NCI-H2107 treated with DMSO at 0.1 percent for 48 hours (cell line): ENCODE measurements around the gene SDF4.

Experiments
- DNase-seq: peaks from one replicate; lab custom pipeline; 2025; ENCODE audit not compliant: unreplicated experiment; lab: John Stamatoyannopoulos, UW

Gene SDF4

DNA sequence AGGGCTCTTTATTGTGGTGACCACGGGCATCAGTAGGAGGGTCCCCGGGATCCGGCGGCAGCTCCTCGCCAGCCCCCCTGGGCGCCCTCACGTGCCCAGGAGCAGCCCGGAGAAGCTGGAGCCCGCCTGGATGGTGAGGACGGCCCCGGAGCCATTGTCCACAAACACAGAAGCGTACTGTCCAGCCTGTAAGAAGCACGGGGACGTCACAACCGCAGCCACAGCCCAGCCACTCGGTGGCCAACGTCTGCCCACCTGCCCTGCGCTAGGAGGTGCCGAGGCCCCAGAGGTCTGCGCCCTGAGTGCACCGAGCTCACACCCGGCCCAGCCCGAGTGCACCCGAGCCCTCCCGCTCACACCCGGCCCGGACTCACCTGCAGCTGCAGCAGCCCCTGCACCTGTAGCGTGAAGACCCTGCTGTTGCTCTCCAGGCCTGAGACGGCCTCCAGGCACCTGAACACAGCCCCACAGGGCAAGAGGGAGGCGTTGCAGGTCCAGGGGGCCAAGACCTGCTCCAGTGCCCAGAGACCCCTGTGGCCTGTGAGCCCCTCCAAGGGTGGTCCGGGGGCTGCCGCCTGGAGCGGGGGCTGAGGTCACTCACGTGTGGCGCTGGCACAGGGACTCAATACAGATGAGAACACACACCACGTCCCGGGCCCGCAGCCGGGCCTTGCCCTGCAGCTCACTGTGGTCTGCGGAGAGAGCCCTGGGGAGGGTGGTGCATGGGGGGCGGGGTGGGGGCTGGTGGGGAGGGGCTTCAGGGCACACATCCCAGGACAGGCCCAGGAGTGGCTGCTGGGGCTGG is 10.9 kb upstream of the SDF4 start:
- DNase-seq = no peak

DNA sequence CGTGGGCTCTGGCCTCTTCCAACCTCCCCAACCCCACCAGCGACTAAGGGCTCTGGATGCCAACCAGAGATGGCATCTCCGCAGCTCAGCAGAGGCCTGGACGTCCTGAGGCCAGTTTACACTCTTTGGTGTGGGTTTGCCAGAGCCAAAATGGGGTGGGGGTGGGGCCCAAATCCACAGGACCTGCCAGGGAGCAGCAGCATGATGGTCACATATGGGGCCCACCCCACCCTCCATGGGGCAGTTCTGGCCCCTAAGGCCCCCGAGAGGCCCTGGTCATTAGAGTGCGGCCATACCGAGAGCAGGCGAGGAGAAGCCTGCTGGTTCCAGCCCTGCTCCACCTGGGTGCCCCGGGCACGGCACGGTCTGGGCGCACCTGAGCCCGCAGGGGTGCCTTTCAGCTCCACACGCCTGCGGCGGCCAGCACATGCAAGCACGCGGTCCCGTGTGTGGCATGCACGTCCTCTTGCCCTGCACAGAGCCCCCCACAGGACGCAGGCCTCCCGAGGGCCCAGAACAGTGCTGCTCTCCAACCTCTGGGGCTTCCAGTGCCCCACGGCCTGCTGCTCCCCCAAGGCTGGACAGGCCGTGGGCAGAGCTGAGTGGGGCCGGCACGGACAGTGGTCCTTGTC is 9.9 kb upstream of the SDF4 start:
- DNase-seq = no peak

DNA sequence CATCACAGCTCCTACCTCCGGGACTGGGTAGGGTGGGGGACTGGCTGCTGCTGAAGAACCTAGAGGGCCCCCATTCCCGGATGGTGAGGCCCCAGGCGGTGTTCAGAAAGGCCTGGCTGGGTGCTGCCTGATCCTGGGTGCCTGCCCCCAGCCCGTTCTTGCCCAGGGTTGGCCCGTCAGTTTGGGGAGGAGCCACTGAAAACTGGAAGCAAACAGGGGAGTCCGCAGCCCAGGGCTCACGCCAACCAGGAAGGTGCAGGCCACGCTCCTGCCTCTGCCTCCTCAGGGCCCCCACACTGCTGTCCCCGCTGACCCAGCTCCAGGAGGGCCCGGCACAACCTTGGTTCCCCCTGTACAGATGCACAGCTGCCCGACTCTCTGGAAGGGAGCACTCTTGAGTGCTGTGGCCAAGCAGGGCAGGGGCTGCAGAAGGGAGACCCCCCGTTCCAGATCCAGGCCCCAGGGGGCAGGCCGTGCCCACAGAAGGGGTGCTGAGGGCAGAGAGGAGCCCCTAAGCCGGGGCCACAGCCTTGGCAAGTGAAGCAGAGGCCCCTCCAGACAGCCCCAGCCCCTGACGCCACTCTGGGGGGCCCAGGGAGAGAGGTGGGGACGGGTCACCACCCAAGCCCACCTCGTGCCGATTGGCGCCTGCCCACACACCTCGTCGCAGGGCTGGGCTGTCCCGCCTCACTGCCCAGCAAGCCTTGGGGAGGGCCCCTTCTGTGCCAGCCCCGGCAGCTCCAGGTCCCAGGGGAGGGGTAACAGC is 9.2 kb upstream of the SDF4 start:
- DNase-seq = no peak

DNA sequence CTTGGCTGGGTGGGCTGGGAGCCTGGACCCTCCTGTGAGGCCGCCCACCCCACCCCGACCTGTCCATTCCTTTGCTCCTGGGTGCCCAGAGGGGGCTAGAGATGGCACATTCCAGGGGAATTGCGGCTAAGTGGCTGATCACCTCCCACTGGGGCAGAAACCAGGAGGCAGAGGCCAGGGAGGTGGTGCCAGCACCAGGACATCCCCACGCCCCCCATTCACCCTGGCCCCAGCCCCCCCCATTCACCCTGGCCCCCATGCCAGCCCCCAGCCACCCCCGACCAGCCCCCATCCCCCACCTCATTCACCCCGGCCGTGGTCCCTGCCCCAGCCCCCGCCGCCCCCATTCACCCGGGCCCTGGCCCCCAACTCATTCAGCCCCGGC is 8.5 kb upstream of the SDF4 start:
- no peak for DNase-seq

DNA sequence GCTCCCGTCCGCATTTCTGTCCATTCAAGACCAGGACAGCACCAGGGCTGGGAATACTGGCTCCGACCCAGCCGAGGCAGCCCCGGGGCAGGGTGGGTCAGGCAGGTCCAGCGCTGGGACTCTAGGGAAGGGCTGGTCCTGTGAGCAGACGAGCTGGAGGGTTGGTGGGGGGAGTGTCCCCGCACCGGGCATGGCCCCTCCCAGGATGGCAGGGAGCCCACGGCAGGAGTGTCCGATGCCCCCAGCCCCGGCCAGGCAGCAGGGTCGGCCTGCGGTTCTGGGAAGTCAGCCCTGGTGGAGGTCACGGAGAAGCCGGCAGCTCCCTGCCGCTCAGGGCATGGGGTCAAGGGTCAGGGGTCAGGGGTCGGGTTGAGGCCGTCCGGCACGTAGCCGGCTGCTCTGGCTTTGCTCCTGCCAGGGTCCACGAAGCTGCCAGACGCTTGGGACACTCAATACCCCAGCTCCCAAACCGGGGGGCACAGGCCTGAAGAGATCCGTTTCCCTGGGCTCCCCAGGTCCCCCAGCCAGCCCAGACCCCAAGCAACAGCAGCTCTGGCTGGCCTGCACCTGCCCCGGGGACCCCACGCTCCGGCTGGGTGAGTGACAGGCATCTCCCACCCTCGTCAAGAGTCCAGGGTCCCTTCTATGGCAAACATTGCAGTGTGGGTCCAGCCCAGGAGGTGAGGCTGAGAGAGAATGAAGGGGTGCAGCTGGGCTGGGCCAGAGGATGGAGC is 8.0 kb upstream of the SDF4 start:
- DNase-seq = no peak

DNA sequence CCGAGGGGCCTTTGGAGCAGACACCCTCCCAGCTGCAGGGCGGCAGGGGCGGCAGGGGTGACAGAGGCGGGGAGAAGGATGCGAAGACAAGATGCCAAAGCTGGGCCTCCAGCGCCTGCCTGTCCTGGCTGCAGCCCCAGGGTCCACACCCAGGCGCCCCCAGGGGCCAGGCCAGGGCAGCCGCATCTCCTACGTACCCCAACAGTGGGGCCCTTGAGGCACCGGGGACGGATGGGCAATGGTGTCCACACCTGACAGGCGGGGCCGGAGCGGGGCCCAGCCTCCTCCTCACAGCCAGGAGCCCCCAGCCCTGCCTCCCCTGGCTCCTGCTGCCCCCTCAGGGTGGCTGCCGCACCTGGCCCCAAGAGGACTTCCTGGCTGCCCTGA is 7.4 kb upstream of the SDF4 start:
- DNase-seq = no peak

DNA sequence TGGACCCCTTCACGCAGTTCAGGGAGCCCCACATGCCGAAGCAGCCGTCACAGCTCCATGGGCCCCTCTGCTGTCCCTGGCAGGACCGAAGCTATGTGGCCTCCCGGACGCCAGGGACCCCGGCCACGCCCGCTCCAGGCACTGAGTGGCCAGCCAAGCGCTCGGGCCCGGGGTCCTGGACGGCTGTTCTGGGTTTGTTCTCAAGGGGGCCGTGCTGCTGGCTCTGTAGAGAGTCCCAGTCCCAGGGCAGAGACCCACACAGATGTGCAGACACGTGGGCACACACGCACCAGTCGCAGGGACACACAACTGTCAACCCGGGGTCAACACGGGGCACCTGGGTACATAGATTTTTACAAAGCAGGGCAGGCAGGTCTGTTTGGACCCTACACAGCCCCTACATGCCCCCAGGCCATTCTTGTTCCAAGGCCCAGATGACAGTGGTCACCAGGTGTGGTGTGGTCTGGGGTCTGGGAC is 6.9 kb upstream of the SDF4 start:
- DNase-seq = no peak

DNA sequence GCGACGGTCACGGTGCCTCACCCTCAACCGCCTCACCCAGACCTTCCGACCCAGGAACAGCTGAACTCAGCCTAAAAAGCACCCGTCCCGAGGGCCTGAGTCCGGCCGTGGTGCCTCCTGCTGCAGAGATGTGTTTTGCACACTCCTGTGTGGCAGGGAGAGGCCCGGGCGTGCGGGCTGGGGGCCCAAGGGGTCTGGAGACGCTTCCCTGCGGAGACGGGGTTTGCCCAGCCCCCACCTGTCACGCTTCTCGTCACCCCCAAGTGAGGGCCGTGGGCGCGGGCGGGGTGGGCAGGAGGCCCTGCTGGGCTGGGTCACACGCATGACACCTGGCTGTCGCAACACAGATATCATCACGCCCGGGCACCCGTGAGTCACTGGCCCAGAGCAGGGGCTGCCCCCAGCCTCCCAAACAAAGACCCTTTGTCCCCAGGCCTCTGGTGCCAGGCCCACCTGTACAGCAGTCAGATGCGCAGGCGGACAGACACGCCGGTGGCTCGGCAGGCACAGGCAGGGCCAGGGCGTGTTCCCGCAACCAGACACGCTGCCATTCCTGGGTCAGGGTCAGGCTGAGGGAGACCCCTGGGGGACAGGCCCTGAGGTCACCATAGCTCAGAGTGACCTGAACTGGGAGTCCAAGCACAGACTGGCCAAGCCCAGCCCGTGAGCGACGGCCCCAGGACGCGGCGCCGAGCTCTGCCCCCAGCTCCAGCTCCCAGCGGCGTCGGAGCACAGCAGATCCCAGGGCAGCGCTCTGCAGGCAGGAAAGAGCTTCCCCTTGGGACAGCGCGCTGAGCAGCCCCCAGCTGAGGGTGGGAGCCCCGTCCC is 6.3 kb upstream of the SDF4 start:
- DNase-seq = no peak

DNA sequence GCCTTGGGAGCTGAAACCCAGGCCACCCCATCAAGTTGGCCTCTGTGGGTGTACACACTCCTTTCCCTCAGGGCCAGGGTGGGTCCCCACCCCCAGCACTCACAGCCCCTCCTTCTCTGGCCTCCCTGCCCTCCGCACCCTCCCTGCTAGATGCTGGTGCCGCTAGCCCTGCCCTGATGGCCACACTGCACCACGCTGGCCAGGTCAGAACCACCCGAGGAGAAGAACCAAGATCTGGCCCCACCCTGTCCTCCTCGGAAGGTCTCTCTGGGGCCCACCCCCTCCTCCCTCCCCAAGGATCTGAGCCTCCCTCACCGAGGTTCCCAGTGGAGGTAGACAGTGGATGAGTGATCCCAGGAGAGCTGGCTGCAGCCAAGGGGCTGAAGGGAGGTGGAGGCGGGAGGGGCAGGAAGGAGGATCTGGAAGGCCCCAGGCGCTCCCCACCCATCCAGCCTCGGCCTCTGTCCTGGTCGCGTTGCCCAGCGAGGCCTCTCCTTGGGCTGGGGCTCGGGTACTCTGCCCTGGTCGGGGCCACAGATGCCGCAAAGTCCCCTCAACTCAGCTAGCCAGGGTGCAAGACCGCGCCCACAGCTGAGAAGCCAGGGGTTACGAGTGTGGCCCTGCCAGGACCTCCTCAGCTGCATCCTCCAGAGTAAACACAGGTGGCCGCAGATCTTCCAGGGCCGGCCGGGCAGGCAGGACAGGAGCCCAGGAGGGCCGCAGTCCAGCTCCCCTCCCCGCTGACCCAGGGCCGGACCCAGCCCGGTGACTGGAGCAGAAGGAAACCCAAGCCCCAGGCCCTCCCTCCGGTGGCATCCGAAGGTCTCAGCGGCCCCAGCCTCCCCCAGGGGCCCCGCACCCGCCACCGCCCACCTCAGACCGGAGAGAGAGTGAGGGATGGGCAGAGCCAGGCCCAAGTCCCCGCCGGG is 5.4 kb upstream of the SDF4 start:
- no peak for DNase-seq

DNA sequence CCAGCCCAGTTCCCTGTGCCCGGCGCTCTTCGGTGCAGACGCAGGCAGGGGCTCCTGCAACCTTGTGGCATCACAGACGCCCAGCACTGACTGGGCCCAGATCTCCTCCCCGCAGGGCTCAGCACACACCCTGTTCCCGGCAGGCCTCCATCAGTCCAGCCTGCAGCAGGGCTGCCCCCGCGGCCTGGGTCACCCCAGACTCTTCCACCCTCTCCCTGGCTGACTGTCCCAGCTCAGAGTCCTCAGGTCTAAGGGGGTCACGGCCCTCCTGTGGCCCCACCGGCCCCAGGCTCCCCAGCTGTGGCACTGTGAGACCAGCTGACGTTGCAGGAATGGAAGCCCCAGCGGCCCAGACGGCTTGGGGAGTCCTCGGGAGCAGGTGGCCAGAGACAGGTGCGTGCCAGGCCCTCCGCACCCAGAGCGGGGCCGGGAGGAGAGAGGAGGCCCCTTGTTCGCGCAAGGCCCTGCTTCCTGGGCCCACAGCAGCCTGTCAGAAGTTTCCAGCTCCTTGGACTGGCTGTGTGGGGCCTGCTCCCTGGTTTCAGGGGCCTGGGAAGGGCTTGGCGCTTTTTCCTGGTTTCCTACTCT is 4.5 kb upstream of the SDF4 start:
- DNase-seq = no peak

DNA sequence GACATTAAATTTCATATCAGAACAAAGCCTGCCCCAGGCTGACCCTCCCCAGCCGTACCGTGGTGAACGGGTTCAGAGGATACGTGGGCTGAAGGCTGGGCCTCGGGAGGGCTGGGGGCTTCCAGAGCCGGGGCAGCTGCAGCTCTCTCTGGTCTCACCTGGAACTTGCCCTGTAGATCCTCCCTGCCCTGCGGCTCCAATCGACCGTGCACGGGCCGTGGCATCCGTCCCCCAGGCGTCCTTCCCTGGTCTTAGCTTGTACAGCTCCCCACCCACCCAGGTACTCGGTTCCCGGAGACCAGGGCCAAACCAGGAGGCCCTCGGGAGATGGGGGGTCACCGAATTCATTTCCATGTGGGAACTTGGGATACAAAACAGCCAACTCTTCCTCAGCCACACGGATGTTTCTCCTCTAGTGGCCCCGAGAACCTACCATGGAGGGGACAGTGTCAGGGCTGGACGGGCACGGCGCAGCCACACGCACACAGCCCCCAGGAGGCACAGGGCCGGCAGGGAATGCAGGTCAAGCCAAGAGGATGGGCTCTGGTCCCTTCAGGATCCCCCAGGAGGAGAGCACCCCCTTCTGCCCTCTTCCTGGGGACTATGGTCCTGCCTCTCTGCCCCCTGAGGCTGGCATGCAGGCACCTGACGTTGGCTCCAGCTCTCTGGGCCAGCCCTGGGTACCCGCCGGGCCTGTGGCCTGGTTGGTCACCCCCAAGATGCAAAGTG is 3.4 kb upstream of the SDF4 start:
- DNase-seq = no peak

DNA sequence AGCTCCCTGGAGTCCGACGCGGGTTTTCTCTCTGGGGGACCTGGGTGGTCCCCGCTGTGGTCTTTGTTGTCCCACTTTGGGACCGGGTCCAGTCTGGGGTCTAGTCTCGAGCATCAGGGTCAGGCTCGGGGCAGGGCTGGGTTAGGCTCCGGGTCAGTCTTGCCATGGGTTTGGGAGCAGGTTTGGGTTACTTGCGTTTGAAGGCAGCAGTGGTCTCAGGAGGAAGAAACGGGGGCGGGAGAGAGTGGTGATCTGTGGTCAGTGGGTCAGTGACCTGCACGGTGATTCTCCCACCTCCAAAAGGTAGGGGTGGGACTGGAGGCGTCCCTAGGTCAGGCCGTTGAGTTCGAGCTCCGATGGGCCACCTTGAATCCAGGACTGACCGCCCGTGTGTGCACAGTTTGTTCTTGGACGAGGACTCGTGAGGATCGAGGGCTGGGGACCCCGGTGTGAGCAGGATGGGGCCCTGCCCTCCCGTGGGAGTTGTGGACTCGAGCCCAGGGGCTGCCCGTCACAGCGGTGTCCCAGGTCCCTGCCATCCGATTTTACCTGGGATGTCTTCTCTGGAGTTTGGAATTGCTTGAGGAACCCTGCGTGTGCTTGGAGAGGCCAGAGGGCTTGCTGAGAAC is 2.5 kb upstream of the SDF4 start:
- no peak for DNase-seq

DNA sequence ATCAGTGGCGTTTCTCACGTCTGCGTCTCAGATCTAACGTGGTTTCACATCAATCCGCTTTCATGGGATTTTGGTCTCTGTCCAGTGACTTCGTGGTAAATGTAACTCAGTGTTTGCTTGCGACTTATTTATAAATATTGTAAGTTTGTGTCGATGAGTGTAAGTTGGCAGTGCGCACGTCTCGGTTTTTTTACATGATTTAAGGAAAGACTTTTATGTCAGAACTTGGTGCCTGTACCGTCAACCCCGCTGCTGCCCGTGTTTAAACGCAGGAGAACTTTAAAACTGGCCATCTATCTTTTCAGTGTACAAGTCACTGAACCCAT is 1.7 kb upstream of the SDF4 start:
- no peak for DNase-seq

DNA sequence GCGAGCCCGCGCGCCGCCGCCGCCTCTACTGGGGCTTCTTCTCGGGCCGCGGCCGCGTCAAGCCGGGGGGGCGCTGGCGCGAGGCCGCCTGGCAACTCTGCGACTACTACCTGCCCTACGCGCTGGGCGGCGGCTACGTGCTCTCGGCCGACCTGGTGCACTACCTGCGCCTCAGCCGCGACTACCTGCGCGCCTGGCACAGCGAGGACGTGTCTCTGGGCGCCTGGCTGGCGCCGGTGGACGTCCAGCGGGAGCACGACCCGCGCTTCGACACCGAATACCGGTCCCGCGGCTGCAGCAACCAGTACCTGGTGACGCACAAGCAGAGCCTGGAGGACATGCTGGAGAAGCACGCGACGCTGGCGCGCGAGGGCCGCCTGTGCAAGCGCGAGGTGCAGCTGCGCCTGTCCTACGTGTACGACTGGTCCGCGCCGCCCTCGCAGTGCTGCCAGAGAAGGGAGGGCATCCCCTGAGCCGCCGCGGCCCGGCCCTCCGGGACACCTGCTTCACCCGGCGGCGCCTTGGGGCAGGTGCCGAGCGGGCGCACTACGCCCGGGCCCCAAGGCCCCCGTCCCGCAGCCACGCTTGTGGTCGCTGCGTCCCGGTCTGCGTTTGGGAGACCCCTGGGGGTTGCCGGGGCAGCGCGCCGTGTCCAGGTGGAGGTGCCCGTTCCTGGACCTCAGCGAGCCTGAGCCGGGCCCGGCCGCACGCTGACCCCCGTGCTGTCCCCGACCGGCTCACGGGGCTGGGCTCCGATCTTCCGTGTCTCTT is 1.2 kb upstream of the SDF4 start:
- no peak for DNase-seq

DNA sequence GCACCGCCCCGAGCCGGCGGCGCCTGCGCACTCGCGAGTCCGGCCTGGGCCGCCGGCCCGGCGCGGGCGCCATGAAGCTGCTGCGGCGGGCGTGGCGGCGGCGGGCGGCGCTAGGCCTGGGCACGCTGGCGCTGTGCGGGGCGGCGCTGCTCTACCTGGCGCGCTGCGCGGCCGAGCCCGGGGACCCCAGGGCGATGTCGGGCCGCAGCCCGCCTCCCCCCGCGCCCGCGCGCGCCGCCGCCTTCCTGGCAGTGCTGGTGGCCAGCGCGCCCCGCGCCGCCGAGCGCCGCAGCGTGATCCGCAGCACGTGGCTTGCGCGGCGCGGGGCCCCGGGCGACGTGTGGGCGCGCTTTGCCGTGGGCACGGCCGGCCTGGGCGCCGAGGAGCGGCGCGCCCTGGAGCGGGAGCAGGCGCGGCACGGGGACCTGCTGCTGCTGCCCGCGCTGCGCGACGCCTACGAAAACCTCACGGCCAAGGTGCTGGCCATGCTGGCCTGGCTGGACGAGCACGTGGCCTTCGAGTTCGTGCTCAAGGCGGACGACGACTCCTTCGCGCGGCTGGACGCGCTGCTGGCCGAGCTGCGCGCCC is 501 bp upstream of the SDF4 start, which contains the start of gene B3GALT6:
TSS of gene B3GALT6 (plus strand) at position 30 of the 588 bp plus-strand sequence. CDS start at position 72, 42 bp downstream.
- DNase-seq = no peak

DNA sequence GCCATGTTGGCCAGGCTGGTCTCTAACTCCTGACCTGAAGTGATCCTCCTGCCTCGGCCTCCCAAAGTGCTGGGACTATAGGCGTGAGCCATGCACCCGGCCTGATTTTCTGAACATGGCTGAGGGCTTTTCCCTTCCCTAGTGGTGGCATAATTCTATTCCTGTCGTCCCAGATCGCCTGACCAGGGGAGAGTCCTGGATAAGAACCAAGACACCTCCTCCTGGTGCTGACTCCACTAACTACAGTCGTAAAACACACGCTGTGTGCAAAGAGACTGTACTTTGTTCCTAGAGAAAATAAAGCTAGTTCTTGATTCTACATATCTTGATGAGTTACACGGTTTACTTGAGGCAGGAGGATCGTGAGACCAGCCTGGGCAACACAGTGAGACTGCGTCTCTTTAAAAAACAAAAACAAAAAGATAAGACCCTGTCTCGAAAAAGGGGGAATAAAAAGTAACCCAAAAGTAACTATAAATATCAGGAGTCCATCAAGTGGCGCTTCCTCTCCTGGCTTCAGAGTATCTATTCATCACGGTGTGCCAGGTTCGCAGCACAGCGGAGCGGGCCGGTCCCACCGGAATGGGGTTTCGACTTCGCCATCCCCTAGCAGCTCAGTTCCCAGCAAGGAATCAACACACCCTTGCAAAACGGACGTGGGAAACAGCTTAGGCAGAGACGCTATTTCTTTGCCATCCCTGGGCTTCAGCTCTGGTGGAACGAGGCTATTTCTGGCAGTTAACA is 973 bp downstream of the SDF4 start:
- DNase-seq = no peak
